ENCODE results near the gene AKAP6.

DNA sequence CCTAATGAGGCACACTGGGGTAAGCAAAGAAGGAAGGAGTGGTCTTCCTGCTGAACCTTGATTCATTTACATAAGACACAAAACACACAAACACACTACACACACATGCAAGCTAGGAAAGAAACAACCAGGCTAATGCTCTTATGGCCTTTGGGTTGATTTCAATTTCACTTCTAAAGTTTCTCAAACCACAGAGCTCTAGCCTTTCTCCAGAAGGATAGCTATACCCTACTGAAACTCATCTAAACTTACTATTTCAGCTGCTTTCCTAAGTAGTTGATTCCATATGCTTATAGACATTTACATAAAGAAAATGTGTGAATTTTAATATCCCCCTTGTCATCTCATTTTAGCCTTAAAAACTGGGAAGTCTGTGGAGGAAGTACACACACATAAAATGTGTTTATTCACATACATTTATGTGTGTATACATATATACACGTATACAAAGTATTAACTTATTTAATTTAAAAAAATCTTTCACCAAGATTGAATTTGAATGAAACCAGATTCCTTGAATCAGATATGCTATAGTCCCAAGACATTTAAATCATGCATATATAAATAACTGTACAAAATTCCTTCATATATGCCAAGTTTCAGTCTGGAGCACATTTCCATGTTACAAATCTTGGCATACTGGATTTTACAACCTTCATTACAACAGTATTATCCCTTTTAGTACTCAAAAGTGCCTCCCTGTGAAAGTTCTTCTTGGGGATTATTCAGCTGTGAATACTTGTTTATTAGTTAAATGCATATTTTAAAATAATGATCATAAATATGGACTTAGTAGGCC, 377.8 kb downstream of the AKAP6 start:
- TF ChIP-seq POLR2A (IDR thresholded peaks at IDR 0.05): no peak
- TF ChIP-seq, protein P1, sequence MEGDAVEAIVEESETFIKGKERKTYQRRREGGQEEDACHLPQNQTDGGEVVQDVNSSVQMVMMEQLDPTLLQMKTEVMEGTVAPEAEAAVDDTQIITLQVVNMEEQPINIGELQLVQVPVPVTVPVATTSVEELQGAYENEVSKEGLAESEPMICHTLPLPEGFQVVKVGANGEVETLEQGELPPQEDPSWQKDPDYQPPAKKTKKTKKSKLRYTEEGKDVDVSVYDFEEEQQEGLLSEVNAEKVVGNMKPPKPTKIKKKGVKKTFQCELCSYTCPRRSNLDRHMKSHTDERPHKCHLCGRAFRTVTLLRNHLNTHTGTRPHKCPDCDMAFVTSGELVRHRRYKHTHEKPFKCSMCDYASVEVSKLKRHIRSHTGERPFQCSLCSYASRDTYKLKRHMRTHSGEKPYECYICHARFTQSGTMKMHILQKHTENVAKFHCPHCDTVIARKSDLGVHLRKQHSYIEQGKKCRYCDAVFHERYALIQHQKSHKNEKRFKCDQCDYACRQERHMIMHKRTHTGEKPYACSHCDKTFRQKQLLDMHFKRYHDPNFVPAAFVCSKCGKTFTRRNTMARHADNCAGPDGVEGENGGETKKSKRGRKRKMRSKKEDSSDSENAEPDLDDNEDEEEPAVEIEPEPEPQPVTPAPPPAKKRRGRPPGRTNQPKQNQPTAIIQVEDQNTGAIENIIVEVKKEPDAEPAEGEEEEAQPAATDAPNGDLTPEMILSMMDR (IDR thresholded peaks at IDR 0.05): no peak
